ENCODE measurements around the gene CYP17A1. TPM values are rescaled to one million over a fixed set of nuclear protein-coding genes. Genes with fewer than 3 reads are reported as not detected.
"Not testable (repeated sequence)": the region's sequence is repeated elsewhere in the genome, so short reads cannot be mapped to it uniquely, and the experiment has no call there.

The CYP17A1 gene
- total RNA-seq, 2 experiments from 2014 or later, result not detected

- ChIA-PET CTCF (no interaction called here), POLR2A (no interaction called here)
- Histone ChIP-seq H3K27me3 (ENCODE audit: control insufficient read depth in 1 of 2, insufficient read depth in 2 of 2, low read length in 2 of 2) (no peaks in the 10 kb centered on the region), H3K4me3 (ENCODE audit: low read length) (no peak overlapping the region), H3K9me3 (ENCODE audit: control insufficient read depth in 1 of 2, insufficient read depth in 1 of 2, low read length in 2 of 2) (no peaks in the 10 kb centered on the region), H3K4me1 (ENCODE audit: insufficient read depth, low read length) (no peaks in the 10 kb centered on the region), H3K36me3 (ENCODE audit: insufficient read depth, low read length) (no peaks in the 10 kb centered on the region), H3K27ac (ENCODE audit: low read depth in 1 of 2, low read length in 2 of 2) (no peak overlapping the region)
- intact Hi-C loops (cut with DNase I, micrococcal nuclease), result no loop called here
- no peak for DNase-seq
- H3K4me1 Mint-ChIP-seq (ENCODE audit: low read depth), result no peaks in the 10 kb centered on the region
- H3K27ac Mint-ChIP-seq, result no peak overlapping the region
- no peaks in the 10 kb centered on the region for H3K27me3 Mint-ChIP-seq
- no peaks in the 10 kb centered on the region for H3K36me3 Mint-ChIP-seq (ENCODE audit: low read depth)
- TF ChIP-seq, protein P1, sequence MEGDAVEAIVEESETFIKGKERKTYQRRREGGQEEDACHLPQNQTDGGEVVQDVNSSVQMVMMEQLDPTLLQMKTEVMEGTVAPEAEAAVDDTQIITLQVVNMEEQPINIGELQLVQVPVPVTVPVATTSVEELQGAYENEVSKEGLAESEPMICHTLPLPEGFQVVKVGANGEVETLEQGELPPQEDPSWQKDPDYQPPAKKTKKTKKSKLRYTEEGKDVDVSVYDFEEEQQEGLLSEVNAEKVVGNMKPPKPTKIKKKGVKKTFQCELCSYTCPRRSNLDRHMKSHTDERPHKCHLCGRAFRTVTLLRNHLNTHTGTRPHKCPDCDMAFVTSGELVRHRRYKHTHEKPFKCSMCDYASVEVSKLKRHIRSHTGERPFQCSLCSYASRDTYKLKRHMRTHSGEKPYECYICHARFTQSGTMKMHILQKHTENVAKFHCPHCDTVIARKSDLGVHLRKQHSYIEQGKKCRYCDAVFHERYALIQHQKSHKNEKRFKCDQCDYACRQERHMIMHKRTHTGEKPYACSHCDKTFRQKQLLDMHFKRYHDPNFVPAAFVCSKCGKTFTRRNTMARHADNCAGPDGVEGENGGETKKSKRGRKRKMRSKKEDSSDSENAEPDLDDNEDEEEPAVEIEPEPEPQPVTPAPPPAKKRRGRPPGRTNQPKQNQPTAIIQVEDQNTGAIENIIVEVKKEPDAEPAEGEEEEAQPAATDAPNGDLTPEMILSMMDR (IDR thresholded peaks at IDR 0.05), result no peak
- no peak overlapping the region for H3K4me3 Mint-ChIP-seq
- ATAC-seq (ENCODE audit: poor library complexity), result no peak
- no peaks in the 10 kb centered on the region for H3K9me3 Mint-ChIP-seq
Measured at GRCh38 chr10:102824664-102825063, 12.5 kb downstream of the CYP17A1 start.

DNA sequence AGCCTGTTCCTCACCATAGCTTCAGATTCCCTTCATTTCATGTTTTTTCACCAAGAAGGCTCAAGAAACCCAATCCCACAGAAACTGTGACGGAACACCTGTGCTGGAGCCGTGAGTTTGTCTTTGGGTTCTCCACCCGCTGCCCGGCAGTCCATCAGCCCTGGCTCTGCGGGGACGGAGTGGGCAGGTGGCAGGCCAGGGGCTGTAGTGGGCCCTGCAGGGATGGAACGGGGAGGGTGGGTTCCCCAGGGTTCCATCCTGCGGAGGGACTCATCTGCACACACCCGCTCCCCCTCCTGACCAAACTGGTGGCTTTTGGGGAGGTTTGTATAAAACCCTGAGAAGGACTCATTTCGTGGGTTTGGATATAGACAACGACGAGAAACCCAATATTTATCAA, 15.0 kb downstream of the CYP17A1 start:
- Histone ChIP-seq H3K4me3 (ENCODE audit: low read length) (no peak overlapping the region), H3K36me3 (ENCODE audit: insufficient read depth, low read length) (no peaks in the 10 kb centered on the region), H3K27me3 (ENCODE audit: control insufficient read depth in 1 of 2, insufficient read depth in 2 of 2, low read length in 2 of 2) (no peaks in the 10 kb centered on the region), H3K27ac (ENCODE audit: low read depth in 1 of 2, low read length in 2 of 2) (no peak overlapping the region), H3K4me1 (ENCODE audit: insufficient read depth, low read length) (no peaks in the 10 kb centered on the region), H3K9me3 (ENCODE audit: control insufficient read depth in 1 of 2, insufficient read depth in 1 of 2, low read length in 2 of 2) (no peaks in the 10 kb centered on the region)
- CTCF ChIA-PET, result interaction anchor here (0.7 kb wide), 1 partner anchor 53 kb away, joined by 3 read pairs; no protein-coding TSS in a partner anchor
- H3K27me3 Mint-ChIP-seq, result no peaks in the 10 kb centered on the region
- no peaks in the 10 kb centered on the region for H3K4me1 Mint-ChIP-seq (ENCODE audit: low read depth)
- no peak for ATAC-seq (ENCODE audit: poor library complexity)
- no peaks in the 10 kb centered on the region for H3K36me3 Mint-ChIP-seq (ENCODE audit: low read depth)
- H3K9me3 Mint-ChIP-seq, result no peaks in the 10 kb centered on the region
- POLR2A ChIA-PET, result no interaction called here
- DNase-seq, result no peak
- TF ChIP-seq, protein P1 (IDR thresholded peaks at IDR 0.05), result no peak
- intact Hi-C loops (cut with DNase I, micrococcal nuclease), result no loop called here
- no peak overlapping the region for H3K4me3 Mint-ChIP-seq
- no peak overlapping the region for H3K27ac Mint-ChIP-seq

DNA sequence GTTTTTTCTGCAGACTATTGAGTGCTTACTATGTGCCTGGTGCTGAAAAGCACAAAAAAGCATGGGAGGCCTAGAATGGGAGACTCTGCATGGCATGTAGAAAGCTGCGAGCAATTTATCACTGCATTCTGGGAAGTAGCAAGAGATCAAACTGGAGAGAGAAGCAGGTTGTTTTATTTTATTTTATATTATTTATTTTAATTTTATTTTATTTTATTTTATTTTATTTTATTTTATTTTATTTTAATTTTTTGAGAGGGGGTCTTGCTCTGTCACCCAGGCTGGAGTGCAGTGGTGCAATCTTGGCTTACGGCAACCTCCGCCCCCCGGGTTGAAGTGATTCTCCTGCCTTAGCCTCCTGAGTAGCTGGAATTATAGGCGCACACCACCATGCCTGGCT, 17.2 kb downstream of the CYP17A1 start:
- H3K27ac Mint-ChIP-seq; intact Hi-C loops (cut with DNase I, micrococcal nuclease); H3K4me3 ChIP-seq (ENCODE audit: low read length); DNase-seq; H3K36me3 ChIP-seq (ENCODE audit: insufficient read depth, low read length); H3K9me3 ChIP-seq (ENCODE audit: control insufficient read depth in 1 of 2, insufficient read depth in 1 of 2, low read length in 2 of 2); H3K36me3 Mint-ChIP-seq (ENCODE audit: low read depth); CTCF ChIA-PET; ATAC-seq (ENCODE audit: poor library complexity); H3K4me1 ChIP-seq (ENCODE audit: insufficient read depth, low read length); H3K4me1 Mint-ChIP-seq (ENCODE audit: low read depth); H3K27me3 Mint-ChIP-seq; POLR2A ChIA-PET; H3K9me3 Mint-ChIP-seq; H3K27me3 ChIP-seq (ENCODE audit: control insufficient read depth in 1 of 2, insufficient read depth in 2 of 2, low read length in 2 of 2); H3K4me3 Mint-ChIP-seq; H3K27ac ChIP-seq (ENCODE audit: low read depth in 1 of 2, low read length in 2 of 2): not testable (repeated sequence)

DNA sequence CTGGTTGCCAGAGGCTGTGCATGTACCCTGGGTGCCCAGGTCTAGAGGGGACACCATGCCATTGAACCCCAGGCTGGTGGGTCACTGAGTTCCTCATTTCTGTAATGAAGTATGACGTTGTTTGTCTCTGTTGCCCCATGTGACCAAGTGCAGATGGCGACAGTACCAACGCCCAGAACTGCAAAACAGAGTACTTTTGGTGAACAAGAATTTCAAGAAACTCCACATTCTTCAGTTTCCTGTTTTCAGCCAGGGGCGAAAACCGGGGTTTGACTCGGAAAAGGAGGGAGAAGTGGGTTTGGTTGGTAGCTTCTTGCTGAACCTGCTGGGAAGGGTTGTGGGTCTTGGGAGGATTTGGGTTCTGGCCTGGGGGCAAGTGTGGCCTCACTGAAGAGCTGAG, 18.2 kb downstream of the CYP17A1 start:
- peak overlapping the region in 1 of 2 donors; percentile 36 for H3K27ac ChIP-seq (ENCODE audit: low read depth in 1 of 2, low read length in 2 of 2)
- DNase-seq (peak in 3 of 14 experiments; percentile 17 to 52 (median 48)), ATAC-seq (ENCODE audit: poor library complexity) (no peak)
- Mint-ChIP-seq H3K9me3 (no peaks in the 10 kb centered on the region), H3K27me3 (no peaks in the 10 kb centered on the region), H3K4me3 (no peak overlapping the region), H3K36me3 (ENCODE audit: low read depth) (peaks cover 7% of the 10 kb centered on the region), H3K27ac (no peak overlapping the region), H3K4me1 (ENCODE audit: low read depth) (no peaks in the 10 kb centered on the region)
- no peaks in the 10 kb centered on the region for H3K9me3 ChIP-seq (ENCODE audit: control insufficient read depth in 1 of 2, insufficient read depth in 1 of 2, low read length in 2 of 2)
- no peaks in the 10 kb centered on the region for H3K27me3 ChIP-seq (ENCODE audit: control insufficient read depth in 1 of 2, insufficient read depth in 2 of 2, low read length in 2 of 2)
- TF ChIP-seq, protein P1 (IDR thresholded peaks at IDR 0.05), result no peak
- CTCF ChIA-PET, result no interaction called here
- intact Hi-C loops (cut with DNase I, micrococcal nuclease), result no loop called here
- H3K36me3 ChIP-seq (ENCODE audit: insufficient read depth, low read length), result peaks cover 17% of the 10 kb centered on the region
- H3K4me3 ChIP-seq (ENCODE audit: low read length), result no peak overlapping the region
- peaks cover 4% of the 10 kb centered on the region for H3K4me1 ChIP-seq (ENCODE audit: insufficient read depth, low read length)
- POLR2A ChIA-PET, result no interaction called here

All from CD4-positive, alpha-beta T cell (primary cell).